Stimulated activated CD4-positive, alpha-beta T cell treated with anti-CD3 and anti-CD28 coated beads, Interleukin-4, amount 100 ng/mL, for 4 hours (primary cell): ENCODE results near the gene TK1.
"Not testable (repeated sequence)": the region's sequence is repeated elsewhere in the genome, so short reads cannot be mapped to it uniquely, and the experiment has no call there.

Experiments
- DNase-seq, 2 experiments: peaks; one replicate each; pipeline ENCODE4 v3.0.0-alpha.2; 2020

The TK1 gene, protein sequence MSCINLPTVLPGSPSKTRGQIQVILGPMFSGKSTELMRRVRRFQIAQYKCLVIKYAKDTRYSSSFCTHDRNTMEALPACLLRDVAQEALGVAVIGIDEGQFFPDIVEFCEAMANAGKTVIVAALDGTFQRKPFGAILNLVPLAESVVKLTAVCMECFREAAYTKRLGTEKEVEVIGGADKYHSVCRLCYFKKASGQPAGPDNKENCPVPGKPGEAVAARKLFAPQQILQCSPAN

DNA sequence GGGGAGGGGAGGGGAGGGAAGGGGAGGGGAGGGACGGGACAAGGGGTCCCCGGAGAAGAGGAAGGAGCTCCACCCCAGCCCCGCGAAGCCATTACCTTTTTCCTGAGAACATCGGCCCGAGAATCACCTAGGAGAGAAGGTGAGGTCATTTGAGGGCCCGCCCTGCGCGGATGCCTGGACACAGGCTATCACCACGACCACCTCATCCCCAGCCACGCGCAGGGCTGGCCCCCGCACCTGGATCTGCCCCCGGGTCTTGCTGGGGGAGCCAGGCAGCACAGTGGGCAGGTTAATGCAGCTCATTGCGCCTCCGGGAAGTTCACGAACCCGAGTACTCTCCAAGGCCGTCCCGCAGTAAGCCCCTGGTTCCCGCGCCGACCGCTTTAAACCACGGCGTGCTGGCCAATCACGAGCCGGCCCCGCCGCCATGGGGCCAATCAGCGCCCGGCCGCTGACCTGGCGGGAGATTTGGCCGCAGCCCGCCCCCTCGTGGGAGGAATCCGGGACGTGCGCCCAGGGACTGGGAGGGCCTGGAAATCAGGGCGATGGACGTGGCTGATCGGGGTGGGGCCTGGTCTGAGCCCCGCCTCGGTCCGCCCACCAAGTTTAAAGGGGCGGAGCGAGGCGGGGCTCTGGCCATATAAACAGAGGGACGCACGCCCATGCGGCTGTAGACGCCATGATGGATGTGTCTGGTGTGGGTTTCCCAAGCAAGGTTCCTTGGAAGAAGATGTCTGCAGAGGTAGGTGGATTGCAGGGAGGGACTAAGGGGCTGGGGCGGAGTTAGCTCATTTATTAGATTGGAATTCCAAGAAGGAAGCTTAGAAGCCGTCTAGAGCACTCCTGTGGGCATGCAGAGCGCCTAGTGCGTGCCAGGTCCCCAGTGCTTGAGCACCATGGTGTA, at the start of gene TK1, which contains the start of gene AFMID:
TSS of gene TK1 (minus strand) at position 361 of the 904 bp plus-strand sequence. CDS start at position 303, 58 bp downstream.
TSS of gene AFMID (plus strand) at position 671 of the 904 bp plus-strand sequence. CDS start at position 680, 9 bp downstream.
- peak; percentile 63 to 80 for DNase-seq

DNA sequence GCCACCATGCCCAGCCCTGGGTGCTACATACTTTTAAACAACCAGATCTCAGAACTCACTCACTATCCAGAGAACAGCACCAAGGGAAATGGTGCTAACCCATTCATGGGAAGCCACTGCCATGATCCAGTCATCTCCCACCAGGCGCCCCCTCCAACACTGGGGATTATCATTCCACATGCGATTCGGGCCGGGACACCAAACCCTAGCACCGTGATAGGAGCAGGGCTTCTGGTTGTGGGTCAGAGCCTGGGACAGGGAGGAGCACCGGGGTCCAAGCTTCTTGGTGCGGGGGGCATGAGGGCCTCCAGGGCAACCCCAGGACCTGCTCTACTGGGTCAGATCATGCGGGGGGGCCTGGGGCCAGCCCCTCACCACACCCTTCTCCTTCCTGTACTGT, 49.0 kb upstream of the TK1 start:
- no peak for DNase-seq

DNA sequence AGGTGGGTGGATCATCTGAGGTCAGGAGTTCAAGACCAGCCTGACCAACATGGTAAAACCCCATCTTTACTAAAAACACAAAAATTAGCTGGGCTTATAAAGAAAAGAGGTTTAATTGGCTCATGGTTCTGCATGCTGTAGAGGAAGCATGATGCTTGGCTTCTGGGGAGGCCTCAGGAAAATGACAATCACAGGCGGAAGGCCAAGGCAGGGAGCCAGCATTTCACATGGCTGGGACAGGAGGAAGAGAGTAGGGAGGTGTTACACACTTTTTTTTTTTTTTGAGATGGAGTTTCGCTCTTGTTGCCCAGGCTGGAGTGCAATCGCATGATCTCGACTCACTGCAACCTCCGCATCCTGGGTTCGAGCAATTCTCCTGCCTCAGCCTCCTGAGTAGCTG, 48.2 kb upstream of the TK1 start:
- not testable (repeated sequence) for DNase-seq

DNA sequence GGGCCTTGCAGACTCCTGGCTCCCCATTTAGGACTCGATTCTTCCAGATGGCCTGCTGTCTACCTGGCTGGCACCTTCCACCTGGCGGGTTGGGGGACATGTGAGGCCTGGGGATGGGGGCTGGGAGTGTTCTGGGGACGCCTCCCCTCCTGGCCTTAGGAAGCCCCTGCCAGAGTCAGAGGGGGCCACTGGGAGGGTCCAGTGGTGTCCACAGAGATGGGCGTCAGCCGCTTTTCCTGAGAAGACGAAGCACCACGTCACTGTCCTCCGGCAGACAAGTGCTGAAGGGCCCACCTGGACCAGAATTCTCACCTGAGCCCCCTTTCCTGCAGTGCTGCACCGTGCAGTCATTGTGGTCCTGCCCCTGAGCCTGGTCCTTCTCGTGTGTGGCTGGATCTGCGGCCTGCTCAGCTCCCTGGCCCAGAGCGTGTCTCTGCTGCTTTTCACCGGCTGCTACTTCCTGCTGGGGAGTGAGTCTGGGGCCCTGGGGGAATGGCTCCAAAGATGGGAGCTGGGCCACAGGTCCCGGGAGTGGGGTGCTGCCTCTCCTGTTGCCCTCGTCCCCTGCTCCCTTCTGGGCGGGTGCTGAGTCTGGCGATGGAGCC, 47.5 kb upstream of the TK1 start:
- DNase-seq = no peak

DNA sequence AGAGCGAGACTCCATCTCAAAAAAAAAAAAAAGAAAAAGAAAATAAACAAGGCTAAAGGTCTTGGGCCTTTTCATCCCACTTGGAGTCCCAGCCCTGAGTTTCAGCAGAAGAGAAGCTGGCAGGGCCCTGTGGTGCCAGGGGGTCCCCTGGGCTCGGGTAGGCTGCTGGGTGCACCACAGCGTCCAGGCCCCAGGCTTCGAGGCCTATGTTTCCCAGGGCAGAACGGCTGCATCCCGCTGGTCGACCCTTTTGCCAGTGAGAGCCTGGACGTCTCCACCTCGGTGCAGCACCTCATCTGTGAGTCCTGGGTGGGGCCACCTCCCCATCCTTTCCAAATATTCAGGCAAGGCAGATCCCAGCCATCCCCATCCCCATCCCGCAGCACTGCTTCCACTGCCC, 46.8 kb upstream of the TK1 start:
- DNase-seq = no peak

DNA sequence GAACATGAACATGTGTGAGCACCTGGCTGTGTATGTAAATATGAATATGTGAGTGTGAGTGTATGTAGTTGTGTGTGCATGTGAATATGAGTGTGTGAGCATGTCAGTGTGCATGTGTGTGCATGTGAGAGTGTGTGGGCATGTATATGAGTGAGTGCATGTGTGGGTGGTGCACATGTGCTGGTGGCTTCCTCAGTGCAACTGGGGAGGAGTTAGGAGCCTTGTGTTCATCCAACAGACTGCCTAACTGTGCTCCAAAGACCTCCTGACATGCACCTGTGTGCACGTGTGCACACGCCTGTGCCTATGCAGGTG, 46.0 kb upstream of the TK1 start:
- no peak for DNase-seq

DNA sequence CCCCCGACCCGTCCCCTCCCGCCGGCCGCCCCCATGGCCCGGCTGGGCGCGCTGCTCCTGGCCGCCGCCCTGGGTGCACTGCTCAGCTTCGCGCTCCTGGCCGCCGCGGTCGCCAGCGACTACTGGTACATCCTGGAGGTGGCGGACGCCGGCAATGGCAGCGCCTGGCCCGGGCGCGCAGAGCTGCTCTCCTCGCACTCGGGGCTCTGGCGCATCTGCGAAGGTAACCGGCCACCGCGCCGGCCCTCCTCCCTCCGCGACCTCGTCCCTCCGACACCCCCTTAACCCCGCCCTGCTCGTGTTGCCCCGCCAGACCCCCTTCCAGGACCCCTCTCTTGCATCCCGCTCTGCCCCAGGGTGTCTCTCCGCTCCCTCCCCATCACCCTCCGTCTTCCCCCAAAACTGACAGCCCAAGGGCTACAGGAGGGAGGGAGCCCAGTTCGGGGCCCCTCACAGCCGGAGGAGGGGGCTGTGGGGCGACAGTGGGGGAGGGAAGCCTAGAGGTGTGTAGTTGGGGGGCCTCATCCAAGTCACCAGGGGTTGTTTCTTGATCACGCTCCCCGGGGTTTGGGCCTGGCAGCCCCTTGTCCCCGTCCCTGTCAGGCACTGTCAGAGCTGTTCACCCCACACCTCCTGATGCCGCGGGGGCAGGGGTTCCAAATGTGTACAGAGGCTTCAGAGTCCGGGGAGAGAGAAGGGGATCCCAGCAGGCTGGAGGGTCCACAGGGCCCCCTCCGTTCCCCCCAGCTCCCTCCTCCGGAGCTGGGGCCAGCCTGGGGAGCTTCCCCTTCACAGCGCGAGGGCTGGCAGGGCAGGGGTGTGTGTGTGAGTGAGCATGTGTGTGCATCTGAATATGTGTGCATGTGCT, 45.4 kb upstream of the TK1 start:
- no peak for DNase-seq

DNA sequence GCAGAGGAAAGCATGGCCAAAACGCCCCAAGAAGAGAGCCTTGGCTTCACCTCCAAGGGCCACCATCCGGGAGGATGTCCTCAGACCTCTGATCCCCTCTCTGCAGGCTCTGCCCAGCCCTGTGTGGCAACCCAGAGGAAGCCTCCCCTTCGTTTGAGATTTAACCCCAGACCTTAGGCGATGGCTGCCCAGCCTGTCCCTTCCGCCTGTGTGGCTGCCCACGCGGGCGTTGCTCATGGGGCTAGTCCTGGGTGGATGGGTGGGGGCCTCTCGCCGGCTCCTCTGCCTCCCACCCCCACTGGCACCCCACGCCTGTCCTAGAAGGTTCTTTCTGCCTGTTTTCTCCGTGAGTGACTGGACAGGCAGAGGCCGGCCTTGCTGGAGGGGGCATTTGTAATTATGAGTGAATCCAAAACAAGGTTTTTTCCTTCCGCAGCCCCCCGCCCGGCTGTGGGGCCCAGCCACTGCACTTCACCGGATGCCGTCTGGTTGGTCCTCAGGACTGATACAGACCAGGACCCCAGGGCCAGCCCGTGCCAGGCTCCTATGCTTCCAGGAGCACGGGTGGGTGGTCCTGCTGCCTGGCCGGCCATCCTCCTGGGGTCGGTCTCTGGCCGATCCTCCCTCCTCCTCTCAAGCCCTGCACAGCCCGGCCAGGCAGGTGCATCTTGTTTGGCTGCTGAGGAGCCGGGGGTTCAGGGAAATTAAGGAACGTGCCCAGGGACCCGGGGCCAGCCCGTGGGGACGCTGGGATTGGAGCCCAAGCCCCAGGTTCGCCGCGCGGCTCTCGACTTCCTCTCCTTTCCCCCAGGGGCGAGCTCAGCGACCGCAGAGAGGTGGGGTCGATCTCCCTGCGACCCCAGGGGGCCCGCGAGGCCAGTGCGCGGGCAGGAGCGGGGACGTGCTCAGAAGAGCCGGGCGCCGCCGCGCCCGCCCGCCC, 44.4 kb upstream of the TK1 start, which contains the start of gene TMEM235:
TSS of gene TMEM235 (plus strand) at position 636 of the 940 bp plus-strand sequence. CDS start 393 bp downstream, outside the sequence.
- no peak for DNase-seq

DNA sequence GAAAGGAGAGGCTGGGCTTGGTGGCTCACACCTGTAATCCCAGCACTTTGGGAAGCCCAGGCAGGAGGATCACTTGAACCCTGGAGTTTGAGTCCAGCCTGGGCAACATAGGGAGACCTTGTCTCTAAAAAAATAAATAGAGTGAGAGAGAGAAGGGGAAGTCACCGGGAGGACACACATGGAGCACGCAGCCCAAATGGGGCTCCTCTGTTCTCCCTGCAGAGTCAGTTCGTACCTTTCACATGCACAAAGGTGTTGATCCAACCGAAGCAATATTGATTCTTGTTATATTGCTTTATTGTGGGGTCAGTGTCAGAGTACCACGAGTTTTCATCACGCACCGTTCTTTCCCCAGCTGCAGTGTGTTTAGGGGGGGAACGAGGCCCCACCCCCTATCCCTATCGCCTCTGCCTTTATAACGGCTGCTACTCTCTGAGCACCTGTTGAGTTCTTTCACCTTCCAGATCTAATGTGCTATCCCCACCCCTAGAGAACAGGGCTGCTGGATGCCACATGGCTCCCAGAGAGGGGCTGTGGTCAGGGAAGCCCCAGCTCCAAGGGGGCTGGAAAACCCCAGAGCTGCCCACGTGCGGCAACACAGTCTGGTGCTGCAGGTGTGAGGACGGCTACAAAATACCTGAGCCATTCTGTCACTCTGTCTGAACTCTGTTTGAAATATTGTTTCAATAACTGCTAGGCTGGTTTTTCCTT, 43.6 kb upstream of the TK1 start:
- DNase-seq = no peak

DNA sequence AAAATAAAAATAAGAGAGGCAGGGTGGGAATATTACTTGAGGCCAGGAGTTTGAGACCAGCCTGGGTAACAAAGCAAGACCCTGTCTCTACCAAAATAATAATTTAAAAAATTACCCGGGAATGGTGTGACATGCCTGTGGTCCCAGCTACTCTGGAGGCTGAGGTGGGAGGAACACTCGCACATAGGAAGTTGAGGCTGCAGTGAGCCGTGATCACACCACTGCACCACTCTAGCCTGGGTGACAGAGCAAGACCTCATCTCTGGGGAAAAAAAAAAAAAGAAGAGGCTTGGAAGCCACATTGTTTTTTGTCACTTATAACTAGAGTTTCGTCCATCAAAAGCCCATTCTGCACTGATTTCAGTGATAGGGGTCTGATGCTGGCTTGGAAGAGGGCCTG, 41.3 kb upstream of the TK1 start:
- DNase-seq = no peak

DNA sequence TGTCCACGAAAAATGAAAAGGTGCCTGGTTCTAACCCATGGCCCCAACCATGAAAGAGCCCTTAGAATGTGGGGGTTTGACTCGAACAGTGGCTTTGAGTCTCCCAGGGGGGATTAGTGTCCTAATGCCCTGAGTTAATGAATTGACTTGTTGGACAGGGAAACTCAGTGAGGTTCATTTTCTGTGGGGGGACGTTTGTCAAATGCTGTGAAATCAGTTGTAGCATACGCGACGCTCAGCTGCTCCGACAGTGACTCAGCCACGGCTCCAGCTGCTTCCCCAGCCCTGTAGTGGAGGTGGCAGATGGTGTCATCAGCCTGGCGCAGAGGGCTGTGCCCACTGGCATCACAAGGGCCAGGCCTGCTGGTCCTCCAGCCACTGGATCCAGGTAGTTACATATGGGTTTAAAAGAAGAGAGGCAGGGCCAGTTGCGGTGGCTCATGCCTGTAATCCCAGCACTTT, 40.6 kb upstream of the TK1 start:
- DNase-seq = no peak

DNA sequence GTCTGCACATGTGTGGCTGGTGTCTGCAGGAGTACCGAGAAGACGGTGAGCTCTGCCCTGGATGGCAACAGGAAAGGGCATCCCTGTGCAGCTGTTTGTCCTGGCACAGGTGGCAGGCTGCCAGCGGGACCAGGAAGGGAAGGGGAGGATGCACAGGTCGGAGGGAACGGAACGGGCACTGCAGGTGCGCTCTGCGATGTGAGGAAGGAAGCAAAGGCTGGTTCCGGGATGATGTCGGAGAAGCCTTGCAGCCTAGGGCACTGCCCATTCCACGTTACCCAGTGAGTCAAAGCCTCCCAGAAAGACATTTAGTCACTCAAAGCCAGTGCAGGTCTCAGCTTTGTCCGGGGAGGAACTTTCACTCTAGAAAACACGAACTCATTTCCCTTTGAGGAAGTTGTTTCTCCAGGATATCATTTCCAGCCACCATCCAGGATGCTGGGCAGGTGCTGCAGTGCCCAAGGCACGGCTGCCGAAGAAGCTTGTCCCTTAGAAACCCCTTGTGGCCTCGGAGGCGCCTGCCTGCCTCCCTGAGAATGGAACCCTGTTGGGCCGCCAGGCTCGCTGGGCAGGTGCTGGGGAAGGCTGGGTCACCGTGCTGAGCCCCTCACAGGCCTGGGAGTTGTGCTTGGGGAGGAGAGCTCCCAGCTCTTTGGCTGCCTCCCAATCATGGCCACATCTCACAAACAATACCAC, 40.1 kb upstream of the TK1 start:
- DNase-seq = no peak

DNA sequence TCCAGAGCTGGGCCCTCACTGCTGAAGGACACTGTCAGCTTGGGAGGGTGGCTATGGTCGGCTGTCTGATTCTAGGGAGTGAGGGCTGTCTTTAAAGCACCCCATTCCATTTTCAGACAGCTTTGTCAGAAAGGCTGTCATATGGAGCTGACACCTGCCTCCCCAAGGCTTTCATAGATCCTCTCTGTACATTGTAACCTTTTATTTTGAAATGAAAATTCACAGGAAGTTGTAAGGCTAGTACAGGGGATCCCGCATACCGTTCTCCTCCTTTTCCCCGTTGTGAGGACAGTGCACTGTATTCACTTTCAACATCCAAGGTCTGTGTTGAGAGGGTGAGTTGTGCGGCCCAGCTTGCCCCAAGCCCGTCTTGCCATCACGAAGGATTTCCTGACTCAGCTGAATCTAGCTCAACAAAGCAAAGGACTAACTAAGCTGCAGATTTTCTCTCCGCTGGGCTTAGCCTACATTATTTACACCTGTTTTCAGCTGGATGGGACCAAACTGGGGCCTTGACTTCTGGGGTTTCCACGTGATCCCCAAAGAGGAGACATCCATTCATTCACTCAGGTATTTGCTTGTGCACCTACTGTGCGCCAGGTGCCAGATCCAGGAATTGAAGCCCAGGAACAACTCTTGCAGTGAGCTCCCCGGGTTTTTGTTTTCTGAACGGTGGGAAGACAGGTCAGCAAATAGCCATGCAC, 39.4 kb upstream of the TK1 start:
- no peak for DNase-seq

DNA sequence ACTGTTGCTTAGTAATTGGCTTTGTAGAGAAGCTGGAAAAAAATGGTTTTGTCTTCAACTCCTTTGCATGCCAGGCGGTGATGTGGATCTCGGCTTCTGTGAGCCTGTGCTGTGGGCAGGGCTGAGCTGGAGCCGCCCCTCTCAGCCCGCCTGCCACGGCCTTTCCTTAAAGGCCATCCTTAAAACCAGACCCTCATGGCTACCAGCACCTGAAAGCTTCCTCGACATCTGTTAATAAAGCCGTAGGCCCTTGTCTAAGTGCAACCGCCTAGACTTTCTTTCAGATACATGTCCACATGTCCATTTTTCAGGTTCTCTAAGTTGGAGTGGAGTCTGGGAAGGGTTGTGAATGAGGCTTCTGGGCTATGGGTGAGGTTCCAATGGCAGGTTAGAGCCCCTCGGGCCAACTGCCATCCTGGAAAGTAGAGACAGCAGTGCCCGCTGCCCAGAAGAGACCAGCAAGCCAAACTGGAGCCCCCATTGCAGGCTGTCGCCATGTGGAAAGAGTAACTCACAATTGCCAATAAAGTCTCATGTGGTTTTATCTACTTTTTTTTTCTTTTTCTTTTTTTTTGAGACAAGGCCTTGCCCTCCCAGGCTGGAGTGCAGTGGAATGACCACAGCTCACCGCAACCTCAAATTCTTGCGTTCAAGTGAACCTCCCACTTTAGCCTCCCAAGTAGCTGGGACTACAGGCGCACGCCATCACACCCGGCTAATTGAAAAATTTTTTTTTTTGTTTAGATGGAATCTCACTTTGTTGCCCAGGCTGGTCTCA, 38.4 kb upstream of the TK1 start:
- no peak for DNase-seq

DNA sequence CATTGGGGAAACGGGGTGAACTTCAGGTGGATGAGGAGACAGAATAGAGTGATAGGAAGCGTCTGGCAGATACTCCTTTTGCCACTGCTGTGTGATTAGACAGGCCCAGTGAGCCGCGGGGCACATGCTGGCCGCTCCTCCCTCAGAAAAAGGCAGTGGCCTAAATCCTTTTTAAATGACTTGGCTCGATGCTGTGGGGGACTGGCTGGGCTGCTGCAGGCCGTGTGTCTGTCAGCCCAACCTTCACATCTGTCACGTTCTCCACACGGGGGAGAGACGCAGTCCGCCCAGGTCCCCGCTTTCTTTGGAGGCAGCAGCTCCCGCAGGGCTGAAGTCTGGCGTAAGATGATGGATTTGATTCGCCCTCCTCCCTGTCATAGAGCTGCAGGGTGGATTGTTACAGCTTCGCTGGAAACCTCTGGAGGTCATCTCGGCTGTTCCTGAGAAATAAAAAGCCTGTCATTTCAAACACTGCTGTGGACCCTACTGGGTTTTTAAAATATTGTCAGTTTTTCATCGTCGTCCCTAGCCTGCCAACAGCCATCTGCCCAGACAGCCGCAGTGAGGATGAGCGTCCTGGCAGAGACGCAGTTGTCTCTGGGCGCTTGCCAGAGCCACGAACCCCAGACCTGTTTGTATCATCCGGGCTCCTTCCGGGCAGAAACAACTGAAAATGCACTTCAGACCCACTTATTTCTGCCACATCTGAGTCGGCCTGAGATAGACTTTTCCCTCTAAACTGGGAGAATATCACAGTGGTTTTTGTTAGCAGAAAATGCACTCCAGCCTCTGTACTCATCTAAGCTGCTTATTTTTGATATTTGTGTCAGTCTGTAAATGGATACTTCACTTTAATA, 37.6 kb upstream of the TK1 start:
- no peak for DNase-seq

DNA sequence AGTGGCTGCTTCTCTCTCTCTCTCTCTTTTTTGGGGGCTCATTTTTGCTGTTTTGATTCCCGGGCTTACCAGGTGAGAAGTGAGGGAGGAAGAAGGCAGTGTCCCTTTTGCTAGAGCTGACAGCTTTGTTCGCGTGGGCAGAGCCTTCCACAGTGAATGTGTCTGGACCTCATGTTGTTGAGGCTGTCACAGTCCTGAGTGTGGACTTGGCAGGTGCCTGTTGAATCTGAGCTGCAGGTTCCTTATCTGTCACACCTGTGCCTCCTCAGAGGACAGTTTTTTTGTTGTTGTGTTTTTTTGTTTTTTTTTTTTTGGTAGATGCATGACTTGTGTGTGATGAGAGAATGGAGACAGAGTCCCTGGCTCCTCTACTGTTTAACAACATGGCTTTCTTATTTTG, 36.9 kb upstream of the TK1 start:
- DNase-seq = no peak

DNA sequence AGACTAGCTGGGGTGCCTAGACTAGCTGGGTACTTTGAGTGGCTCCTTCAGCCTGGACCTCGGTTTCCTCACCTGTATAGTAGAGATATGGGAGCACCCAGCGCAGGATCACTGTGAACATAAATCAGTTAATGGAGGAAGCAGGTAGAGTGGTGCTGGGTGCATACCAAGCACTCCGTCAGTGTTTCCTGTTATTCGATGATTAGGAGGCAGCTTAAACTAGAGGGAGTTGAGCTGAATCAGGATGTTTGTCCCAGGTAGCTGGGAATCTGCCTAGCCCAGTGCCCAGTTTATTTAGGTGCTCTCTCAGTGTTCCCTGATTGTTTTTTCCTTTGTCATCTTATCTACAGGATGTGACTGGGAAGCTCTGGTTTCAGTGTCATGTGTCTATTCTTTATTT, 36.2 kb upstream of the TK1 start:
- DNase-seq = no peak
